Spleen (tissue), 3 donors: ENCODE results near the gene SCPEP1.

Experiments
- POLR2A ChIP-seq, 3 donors: fragments of 450-650 bp; IDR thresholded peaks; one replicate each; pipeline ENCODE4 v1.5.1; 2017; ENCODE audit warnings: antibody characterized with exemption in 3 of 3, mild to moderate bottlenecking in 1 of 3
- POLR2AphosphoS5 ChIP-seq, 3 donors: sonication (generic); formaldehyde crosslinking; IDR thresholded peaks; one replicate each; pipeline ENCODE4 v1.5.1; 2017; ENCODE audit warnings: antibody characterized with exemption in 3 of 3

DNA sequence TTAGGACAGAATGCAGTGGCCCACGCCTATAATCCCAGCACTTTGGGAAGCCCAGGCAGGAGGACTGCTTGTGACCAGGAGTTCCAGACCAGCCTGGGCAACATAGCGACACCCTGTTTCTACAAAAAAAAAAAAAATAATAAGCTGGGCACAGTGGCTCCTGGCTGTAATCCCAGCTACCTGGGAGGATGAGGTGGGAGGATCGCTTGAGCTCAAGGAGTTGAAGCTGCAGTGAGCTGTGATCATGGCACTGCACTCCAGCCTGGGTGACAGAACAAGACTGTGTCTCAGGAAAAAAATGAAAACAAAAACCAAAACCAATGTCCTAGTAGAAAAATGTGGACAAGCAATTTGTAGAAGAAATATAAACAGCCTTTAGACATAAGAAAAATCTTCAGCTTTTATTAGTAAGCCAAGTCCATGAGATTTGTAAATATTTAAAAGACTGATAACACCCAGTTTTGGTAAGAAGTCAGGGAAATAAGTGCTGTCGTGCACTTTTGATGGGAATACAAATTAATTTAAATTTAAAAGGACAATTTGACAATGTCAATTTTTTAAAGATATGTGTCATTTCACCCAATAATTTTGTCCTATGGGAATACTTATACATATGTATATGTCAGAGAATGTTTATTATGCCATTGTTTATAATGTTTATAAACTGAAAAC is 11.1 kb downstream of the SCPEP1 start:
- no peak for TF ChIP-seq POLR2AphosphoS5 (IDR thresholded peaks at IDR 0.05)
- TF ChIP-seq POLR2A (IDR thresholded peaks at IDR 0.05) = no peak
